ENCODE results near the gene ZNF23. TPM values are rescaled to one million over a fixed set of nuclear protein-coding genes. Genes with fewer than 3 reads are reported as not detected.

ZNF23 gene
- total and polyA plus RNA-seq, 4 donors = 1.5 to 6.1 (median 3.1) TPM

- 94% methylated on average over 3 of the region's 3 CpGs for WGBS
- peaks cover 0 to 2% (median 0%) of the 10 kb centered on the region in 4 donors for H3K4me1 ChIP-seq (ENCODE audit: control insufficient read depth in 4 of 4, insufficient read depth in 4 of 4, low read length in 3 of 4)
- H3K4me3 ChIP-seq (ENCODE audit: low read depth in 1 of 3, low read length in 3 of 3) = no peak overlapping the region
- H3K27me3 ChIP-seq (ENCODE audit: control insufficient read depth in 4 of 4, insufficient read depth in 4 of 4, low read length in 3 of 4) = no peaks in the 10 kb centered on the region
- no peaks in the 10 kb centered on the region for H3K9me3 ChIP-seq (ENCODE audit: control insufficient read depth in 4 of 4, low read length in 3 of 4)
- no peak overlapping the region for H3K9ac ChIP-seq (ENCODE audit: low read depth in 1 of 2, low read length in 2 of 2)
- no peak for TF ChIP-seq FOXA1 (IDR thresholded peaks at IDR 0.05)
- no peak for TF ChIP-seq HNF4A (conservative IDR thresholded peaks at IDR 0.05)
- TF ChIP-seq, protein P1, sequence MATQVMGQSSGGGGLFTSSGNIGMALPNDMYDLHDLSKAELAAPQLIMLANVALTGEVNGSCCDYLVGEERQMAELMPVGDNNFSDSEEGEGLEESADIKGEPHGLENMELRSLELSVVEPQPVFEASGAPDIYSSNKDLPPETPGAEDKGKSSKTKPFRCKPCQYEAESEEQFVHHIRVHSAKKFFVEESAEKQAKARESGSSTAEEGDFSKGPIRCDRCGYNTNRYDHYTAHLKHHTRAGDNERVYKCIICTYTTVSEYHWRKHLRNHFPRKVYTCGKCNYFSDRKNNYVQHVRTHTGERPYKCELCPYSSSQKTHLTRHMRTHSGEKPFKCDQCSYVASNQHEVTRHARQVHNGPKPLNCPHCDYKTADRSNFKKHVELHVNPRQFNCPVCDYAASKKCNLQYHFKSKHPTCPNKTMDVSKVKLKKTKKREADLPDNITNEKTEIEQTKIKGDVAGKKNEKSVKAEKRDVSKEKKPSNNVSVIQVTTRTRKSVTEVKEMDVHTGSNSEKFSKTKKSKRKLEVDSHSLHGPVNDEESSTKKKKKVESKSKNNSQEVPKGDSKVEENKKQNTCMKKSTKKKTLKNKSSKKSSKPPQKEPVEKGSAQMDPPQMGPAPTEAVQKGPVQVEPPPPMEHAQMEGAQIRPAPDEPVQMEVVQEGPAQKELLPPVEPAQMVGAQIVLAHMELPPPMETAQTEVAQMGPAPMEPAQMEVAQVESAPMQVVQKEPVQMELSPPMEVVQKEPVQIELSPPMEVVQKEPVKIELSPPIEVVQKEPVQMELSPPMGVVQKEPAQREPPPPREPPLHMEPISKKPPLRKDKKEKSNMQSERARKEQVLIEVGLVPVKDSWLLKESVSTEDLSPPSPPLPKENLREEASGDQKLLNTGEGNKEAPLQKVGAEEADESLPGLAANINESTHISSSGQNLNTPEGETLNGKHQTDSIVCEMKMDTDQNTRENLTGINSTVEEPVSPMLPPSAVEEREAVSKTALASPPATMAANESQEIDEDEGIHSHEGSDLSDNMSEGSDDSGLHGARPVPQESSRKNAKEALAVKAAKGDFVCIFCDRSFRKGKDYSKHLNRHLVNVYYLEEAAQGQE (IDR thresholded peaks at IDR 0.05) = no peak
- no peak for TF ChIP-seq NR2F2 (IDR thresholded peaks at IDR 0.05)
- TF ChIP-seq HNF4G (IDR thresholded peaks at IDR 0.05) = no peak
- no peak for TF ChIP-seq MAX (IDR thresholded peaks at IDR 0.05)
- TF ChIP-seq ATF3 (IDR thresholded peaks at IDR 0.05) = no peak
- no peak for TF ChIP-seq RAD21 (IDR thresholded peaks at IDR 0.05)
- TF ChIP-seq, protein P2, sequence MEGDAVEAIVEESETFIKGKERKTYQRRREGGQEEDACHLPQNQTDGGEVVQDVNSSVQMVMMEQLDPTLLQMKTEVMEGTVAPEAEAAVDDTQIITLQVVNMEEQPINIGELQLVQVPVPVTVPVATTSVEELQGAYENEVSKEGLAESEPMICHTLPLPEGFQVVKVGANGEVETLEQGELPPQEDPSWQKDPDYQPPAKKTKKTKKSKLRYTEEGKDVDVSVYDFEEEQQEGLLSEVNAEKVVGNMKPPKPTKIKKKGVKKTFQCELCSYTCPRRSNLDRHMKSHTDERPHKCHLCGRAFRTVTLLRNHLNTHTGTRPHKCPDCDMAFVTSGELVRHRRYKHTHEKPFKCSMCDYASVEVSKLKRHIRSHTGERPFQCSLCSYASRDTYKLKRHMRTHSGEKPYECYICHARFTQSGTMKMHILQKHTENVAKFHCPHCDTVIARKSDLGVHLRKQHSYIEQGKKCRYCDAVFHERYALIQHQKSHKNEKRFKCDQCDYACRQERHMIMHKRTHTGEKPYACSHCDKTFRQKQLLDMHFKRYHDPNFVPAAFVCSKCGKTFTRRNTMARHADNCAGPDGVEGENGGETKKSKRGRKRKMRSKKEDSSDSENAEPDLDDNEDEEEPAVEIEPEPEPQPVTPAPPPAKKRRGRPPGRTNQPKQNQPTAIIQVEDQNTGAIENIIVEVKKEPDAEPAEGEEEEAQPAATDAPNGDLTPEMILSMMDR (IDR thresholded peaks at IDR 0.05; ENCODE audit: low read depth, low read length, missing input control) = no peak
- TF ChIP-seq YY1 (IDR thresholded peaks at IDR 0.05) = no peak
- no peak for TF ChIP-seq FOXA2 (IDR thresholded peaks at IDR 0.05)
- no peak for TF ChIP-seq JUND (IDR thresholded peaks at IDR 0.05)
- no peak for TF ChIP-seq EGR1 (IDR thresholded peaks at IDR 0.05; ENCODE audit: low read depth in 2 of 2)
- TF ChIP-seq, protein P3, sequence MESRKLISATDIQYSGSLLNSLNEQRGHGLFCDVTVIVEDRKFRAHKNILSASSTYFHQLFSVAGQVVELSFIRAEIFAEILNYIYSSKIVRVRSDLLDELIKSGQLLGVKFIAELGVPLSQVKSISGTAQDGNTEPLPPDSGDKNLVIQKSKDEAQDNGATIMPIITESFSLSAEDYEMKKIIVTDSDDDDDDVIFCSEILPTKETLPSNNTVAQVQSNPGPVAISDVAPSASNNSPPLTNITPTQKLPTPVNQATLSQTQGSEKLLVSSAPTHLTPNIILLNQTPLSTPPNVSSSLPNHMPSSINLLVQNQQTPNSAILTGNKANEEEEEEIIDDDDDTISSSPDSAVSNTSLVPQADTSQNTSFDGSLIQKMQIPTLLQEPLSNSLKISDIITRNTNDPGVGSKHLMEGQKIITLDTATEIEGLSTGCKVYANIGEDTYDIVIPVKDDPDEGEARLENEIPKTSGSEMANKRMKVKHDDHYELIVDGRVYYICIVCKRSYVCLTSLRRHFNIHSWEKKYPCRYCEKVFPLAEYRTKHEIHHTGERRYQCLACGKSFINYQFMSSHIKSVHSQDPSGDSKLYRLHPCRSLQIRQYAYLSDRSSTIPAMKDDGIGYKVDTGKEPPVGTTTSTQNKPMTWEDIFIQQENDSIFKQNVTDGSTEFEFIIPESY (IDR thresholded peaks at IDR 0.05) = no peak
- TF ChIP-seq RXRA (IDR thresholded peaks at IDR 0.05) = no peak
- TF ChIP-seq TAF1 (conservative IDR thresholded peaks at IDR 0.05) = no peak
- TF ChIP-seq GABPA (IDR thresholded peaks at IDR 0.05 in 1 of 2, conservative IDR thresholded peaks at IDR 0.05 in 1 of 2) = no peak
- TF ChIP-seq SP1 (IDR thresholded peaks at IDR 0.05) = no peak
- no peaks in the 10 kb centered on the region for H3K36me3 ChIP-seq (ENCODE audit: control insufficient read depth in 4 of 4, insufficient read depth in 3 of 4, low read depth in 1 of 4, low read length in 3 of 4)
- no peak overlapping the region for H3K27ac ChIP-seq (ENCODE audit: low read depth in 1 of 2, low read length in 2 of 2)
- no peak for DNase-seq (ENCODE audit: low spot score)
These were observed 36.0 kb upstream of the ZNF23 start for GRCh38 chr16:71498031-71498430.
